Activated CD8-positive, alpha-beta T cell treated with anti-CD3 and anti-CD28 coated beads, Interleukin-2, amount 10 ng/mL, durations not matched to agents 7 days and 5 days (primary cell): ENCODE results near the gene RND1. TPM values are rescaled to one million over a fixed set of nuclear protein-coding genes. Genes with fewer than 3 reads are reported as not detected.
"Not testable (repeated sequence)": the region's sequence is repeated elsewhere in the genome, so short reads cannot be mapped to it uniquely, and the experiment has no call there.

Source experiments
- ATAC-seq: fragments of 150-1000 bp; cut with Tn5 transposase; one replicate; pipeline ENCODE4 v1.10.0; 2021; ENCODE audit warnings: moderate library complexity
- CTCF ChIA-PET: fragments of 350-600 bp; sonication (Branson Sonifier 250); formaldehyde crosslinking; loops from one replicate; lab custom pipeline; 2021; ENCODE audit warnings: antibody characterized with exemption; lab: Charles Lee
- POLR2A ChIA-PET: fragments of 350-600 bp; sonication (Branson Sonifier 250); formaldehyde crosslinking; loops from one replicate; lab custom pipeline; 2021; ENCODE audit warnings: antibody characterized with exemption; lab: Charles Lee
- DNase-seq: peaks from one replicate; pipeline ENCODE4 v3.0.0-alpha.2; 2020
- H3K27ac Mint-ChIP-seq: one replicate; pipeline ENCODE4 v1.8.0; 2021; ENCODE audit warnings: mild to moderate bottlenecking, mixed read lengths
- H3K27me3 Mint-ChIP-seq: one replicate; pipeline ENCODE4 v1.8.0; 2021; ENCODE audit warnings: low read depth, mixed read lengths
- H3K36me3 Mint-ChIP-seq: one replicate; pipeline ENCODE4 v1.8.0; 2021; ENCODE audit warnings: low read depth, mixed read lengths
- H3K4me1 Mint-ChIP-seq: one replicate; pipeline ENCODE4 v1.8.0; 2021; ENCODE audit warnings: low read depth, mixed read lengths
- H3K4me3 Mint-ChIP-seq: one replicate; pipeline ENCODE4 v1.8.0; 2021; ENCODE audit warnings: mild to moderate bottlenecking, mixed read lengths
- H3K9me3 Mint-ChIP-seq: one replicate; pipeline ENCODE4 v1.8.0; 2022; ENCODE audit warnings: mixed read lengths; ENCODE audit not compliant: insufficient read depth
- total RNA-seq, 2 experiments: library from RNA; stranded (reverse); gene quantifications; one replicate each; pipeline ENCODE4 v1.2.3, GENCODE V29; 2021

RND1 gene
- 1 to 10 TPM; 1.4 to 2.5 TPM for total RNA-seq

GRCh38 chr12:48865281-48866051, at the start of gene RND1:
Gene RND1, minus strand, starts transcription at chr12:48865870. Its CDS starts 103 bp downstream, at chr12:48865767.
- peaks cover 23% of the 10 kb centered on the region for H3K4me1 Mint-ChIP-seq
- peak within 1 kb of the TSS; percentile 71 for H3K27ac Mint-ChIP-seq
- H3K9me3 Mint-ChIP-seq, result no peaks in the 10 kb centered on the region
- ATAC-seq (peak; percentile 98), DNase-seq (peak; percentile 88)
- H3K27me3 Mint-ChIP-seq, result peaks cover 24% of the 10 kb centered on the region
- H3K36me3 Mint-ChIP-seq, result no peaks in the 10 kb centered on the region
- H3K4me3 Mint-ChIP-seq, result peak within 1 kb of the TSS; percentile 81
- ChIA-PET CTCF (interaction anchor here (0.7 to 7.6 kb wide), 15 partner anchors 12 to 586 kb away, joined by 3 to 83 read pairs (median 5); partner anchors contain the start of genes DDX23 and WNT1), POLR2A (interaction anchor here (0.7 to 4.2 kb wide), 11 partner anchors 13 to 182 kb away, joined by 3 to 43 read pairs (median 4); partner anchors contain the start of genes DDX23 and FKBP11)

DNA sequence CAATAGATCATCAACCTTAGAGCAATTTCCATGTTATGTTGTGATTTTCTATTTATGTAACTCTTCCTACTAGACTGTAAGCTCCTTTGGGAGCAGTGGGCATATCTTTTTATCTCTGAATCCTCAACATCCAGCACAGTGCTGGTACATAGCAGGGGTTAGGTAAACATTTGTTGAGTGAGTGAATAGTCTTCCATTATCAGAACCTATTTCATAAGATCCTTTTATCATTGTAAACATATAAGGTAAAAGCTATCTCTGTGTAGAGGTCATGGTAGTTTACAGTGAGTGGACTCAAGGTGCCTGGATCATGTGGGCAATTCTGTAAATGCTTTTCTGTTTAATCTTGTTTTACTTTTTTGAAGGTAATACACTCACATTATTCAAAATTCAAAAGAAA, 44.5 kb upstream of the RND1 start:
- Mint-ChIP-seq H3K4me3 (no peak overlapping the region), H3K9me3 (no peaks in the 10 kb centered on the region), H3K4me1 (no peaks in the 10 kb centered on the region), H3K36me3 (no peaks in the 10 kb centered on the region), H3K27ac (no peak overlapping the region), H3K27me3 (peaks cover 9% of the 10 kb centered on the region)
- POLR2A ChIA-PET, result interaction anchor here (1.4 kb wide), 1 partner anchor 58 kb away, joined by 5 read pairs; the partner anchor contains the start of gene DDX23
- ATAC-seq (no peak), DNase-seq (no peak)
- CTCF ChIA-PET, result interaction anchor here (1.0 to 2.6 kb wide), 5 partner anchors 14 to 78 kb away, joined by 3 to 12 read pairs (median 6); partner anchors contain the start of gene FKBP11

DNA sequence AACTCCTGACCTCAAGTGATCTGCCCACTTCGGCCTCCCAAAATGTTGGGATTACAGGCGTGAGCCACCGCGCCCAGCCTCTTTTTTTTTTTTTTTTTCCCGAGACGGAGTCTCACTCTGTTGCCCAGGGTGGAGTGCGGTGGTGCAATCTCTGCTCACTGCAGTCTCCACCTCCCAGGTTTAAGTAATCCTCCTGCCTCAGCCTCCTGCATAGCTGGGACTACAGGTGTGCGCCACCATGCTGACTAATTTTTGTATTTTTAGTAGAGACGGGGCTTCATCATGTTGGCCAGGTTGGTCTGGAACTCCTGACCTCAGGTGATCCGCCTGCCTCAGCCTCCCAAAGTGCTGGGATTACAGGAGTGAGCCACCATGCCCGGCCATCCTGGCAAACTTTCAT, 44.0 kb upstream of the RND1 start:
- H3K4me1 Mint-ChIP-seq, H3K27ac Mint-ChIP-seq, H3K9me3 Mint-ChIP-seq, POLR2A ChIA-PET, ATAC-seq, DNase-seq, H3K36me3 Mint-ChIP-seq, H3K4me3 Mint-ChIP-seq, H3K27me3 Mint-ChIP-seq: not testable (repeated sequence)
- CTCF ChIA-PET, result interaction anchor here (1.0 to 2.6 kb wide), 3 partner anchors 19 to 60 kb away, joined by 3 to 12 read pairs (median 3); no protein-coding TSS in a partner anchor

DNA sequence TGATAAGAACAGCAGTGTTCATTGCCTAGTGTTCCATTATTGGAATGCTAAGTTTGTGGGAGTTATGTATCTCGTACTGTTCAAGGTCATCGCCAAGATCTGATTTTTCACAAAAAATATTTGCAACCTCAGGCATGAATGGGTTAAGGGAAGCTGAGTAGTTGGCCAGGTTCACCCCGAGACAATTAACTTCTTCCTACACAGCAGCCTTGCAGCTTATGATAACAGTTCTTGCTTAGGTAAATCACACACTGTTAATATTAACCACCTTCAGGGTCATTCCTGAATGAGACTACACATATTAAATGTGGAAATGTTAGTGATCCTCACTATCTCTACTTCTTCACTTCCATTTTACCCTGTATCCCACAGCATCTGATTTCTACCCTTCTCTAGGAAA, 41.6 kb upstream of the RND1 start:
- POLR2A ChIA-PET, result interaction anchor here (1.5 kb wide), 1 partner anchor 19 kb away, joined by 3 read pairs; the partner anchor contains the start of gene FKBP11
- Mint-ChIP-seq H3K36me3 (no peaks in the 10 kb centered on the region), H3K27me3 (peaks cover 12% of the 10 kb centered on the region), H3K9me3 (no peaks in the 10 kb centered on the region), H3K27ac (no peak overlapping the region), H3K4me3 (no peak overlapping the region), H3K4me1 (peaks cover 8% of the 10 kb centered on the region)
- no peak for DNase-seq
- ATAC-seq, result no peak
- CTCF ChIA-PET, result interaction anchor here (0.9 to 1.1 kb wide), 2 partner anchors 16 to 81 kb away, joined by 3 read pairs; no protein-coding TSS in a partner anchor

- H3K27ac Mint-ChIP-seq, result no peak overlapping the region
- H3K4me1 Mint-ChIP-seq, result peaks cover 12% of the 10 kb centered on the region
- ChIA-PET CTCF (interaction anchor here (0.6 to 7.1 kb wide), 24 partner anchors 10 to 114 kb away, joined by 3 to 77 read pairs (median 6); partner anchors contain the start of genes ARF3, DDX23, FKBP11 and PRKAG1), POLR2A (interaction anchor here (0.6 to 1.9 kb wide), 3 partner anchors 39 to 331 kb away, joined by 3 to 6 read pairs (median 3); partner anchors contain the start of gene RND1)
- H3K4me3 Mint-ChIP-seq, result peak overlapping the region; percentile 64
- no peaks in the 10 kb centered on the region for H3K9me3 Mint-ChIP-seq
- H3K27me3 Mint-ChIP-seq, result peaks cover 12% of the 10 kb centered on the region
- DNase-seq (peak; percentile 88), ATAC-seq (peak; percentile 97)
- H3K36me3 Mint-ChIP-seq, result no peaks in the 10 kb centered on the region
These were observed 38.3 kb upstream of the RND1 start for GRCh38 chr12:48903982-48904411.

- Mint-ChIP-seq H3K4me3 (peak overlapping the region; percentile 64), H3K36me3 (no peaks in the 10 kb centered on the region), H3K9me3 (no peaks in the 10 kb centered on the region), H3K27ac (no peak overlapping the region), H3K4me1 (peaks cover 12% of the 10 kb centered on the region), H3K27me3 (peaks cover 12% of the 10 kb centered on the region)
- ATAC-seq (peak; percentile 12), DNase-seq (no peak)
- CTCF ChIA-PET, result interaction anchor here (0.7 to 7.1 kb wide), 23 partner anchors 10 to 116 kb away, joined by 3 to 77 read pairs (median 6); partner anchors contain the start of genes ARF3, DDX23, FKBP11 and PRKAG1
- POLR2A ChIA-PET, result interaction anchor here (0.6 to 1.9 kb wide), 3 partner anchors 23 to 51 kb away, joined by 3 to 6 read pairs (median 4); partner anchors contain the start of genes DDX23 and RND1
These were observed 37.8 kb upstream of the RND1 start for GRCh38 chr12:48903363-48903981.

DNA sequence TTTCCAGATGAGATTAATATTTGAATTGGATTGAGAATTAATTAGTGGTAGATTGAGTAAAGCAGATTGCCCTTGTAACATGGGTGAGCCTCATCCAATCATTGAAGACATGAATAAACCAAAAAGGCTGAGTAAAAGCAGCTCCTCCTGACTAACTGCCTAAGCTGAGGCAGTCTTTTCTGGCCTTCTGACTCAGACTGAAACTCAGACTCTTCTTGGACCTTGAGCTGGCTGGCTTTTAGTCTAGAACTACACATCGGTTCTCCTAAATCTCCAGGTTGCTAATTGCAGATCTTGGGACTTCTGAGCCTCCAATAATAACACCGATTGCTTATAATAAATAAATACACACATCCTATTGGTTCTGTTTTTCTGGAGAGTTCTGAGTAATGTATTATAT, 35.6 kb upstream of the RND1 start:
- POLR2A ChIA-PET, result no interaction called here
- H3K4me1 Mint-ChIP-seq, result peaks cover 12% of the 10 kb centered on the region

GRCh38 chr12:48899651-48900050, 34.0 kb upstream of the RND1 start:
- CTCF ChIA-PET, result interaction anchor here (2.1 to 7.1 kb wide), 4 partner anchors 9 to 89 kb away, joined by 5 to 77 read pairs (median 50); partner anchors contain the start of genes DDX23 and FKBP11
- DNase-seq, result no peak
- Mint-ChIP-seq H3K36me3 (no peaks in the 10 kb centered on the region), H3K9me3 (no peaks in the 10 kb centered on the region), H3K27me3 (peaks cover 6% of the 10 kb centered on the region), H3K4me3 (no peak overlapping the region), H3K27ac (no peak overlapping the region), H3K4me1 (peaks cover 11% of the 10 kb centered on the region)
- ATAC-seq, result no peak
- POLR2A ChIA-PET, result interaction anchor here (0.6 kb wide), 2 partner anchors 23 to 557 kb away, joined by 3 to 4 read pairs; no protein-coding TSS in a partner anchor

More for the DNA sequence above, 35.6 kb upstream of the RND1 start:
- Mint-ChIP-seq H3K4me3 (no peak overlapping the region), H3K27me3 (peaks cover 12% of the 10 kb centered on the region), H3K9me3 (no peaks in the 10 kb centered on the region), H3K27ac (no peak overlapping the region), H3K36me3 (no peaks in the 10 kb centered on the region)
- CTCF ChIA-PET, result interaction anchor here (1.1 to 7.1 kb wide), 7 partner anchors 11 to 87 kb away, joined by 4 to 77 read pairs (median 5); partner anchors contain the start of genes DDX23, FKBP11 and WNT1
- DNase-seq (no peak), ATAC-seq (no peak)

- Mint-ChIP-seq H3K27me3 (peaks cover 17% of the 10 kb centered on the region), H3K9me3 (no peaks in the 10 kb centered on the region), H3K27ac (no peak overlapping the region), H3K36me3 (no peaks in the 10 kb centered on the region), H3K4me1 (peaks cover 8% of the 10 kb centered on the region), H3K4me3 (no peak overlapping the region)
- ATAC-seq, result no peak
- POLR2A ChIA-PET, result no interaction called here
- DNase-seq, result no peak
- CTCF ChIA-PET, result interaction anchor here (0.8 to 3.4 kb wide), 4 partner anchors 11 to 102 kb away, joined by 3 to 14 read pairs (median 3); no protein-coding TSS in a partner anchor
These were observed 28.6 kb upstream of the RND1 start for GRCh38 chr12:48894271-48894670.

DNA sequence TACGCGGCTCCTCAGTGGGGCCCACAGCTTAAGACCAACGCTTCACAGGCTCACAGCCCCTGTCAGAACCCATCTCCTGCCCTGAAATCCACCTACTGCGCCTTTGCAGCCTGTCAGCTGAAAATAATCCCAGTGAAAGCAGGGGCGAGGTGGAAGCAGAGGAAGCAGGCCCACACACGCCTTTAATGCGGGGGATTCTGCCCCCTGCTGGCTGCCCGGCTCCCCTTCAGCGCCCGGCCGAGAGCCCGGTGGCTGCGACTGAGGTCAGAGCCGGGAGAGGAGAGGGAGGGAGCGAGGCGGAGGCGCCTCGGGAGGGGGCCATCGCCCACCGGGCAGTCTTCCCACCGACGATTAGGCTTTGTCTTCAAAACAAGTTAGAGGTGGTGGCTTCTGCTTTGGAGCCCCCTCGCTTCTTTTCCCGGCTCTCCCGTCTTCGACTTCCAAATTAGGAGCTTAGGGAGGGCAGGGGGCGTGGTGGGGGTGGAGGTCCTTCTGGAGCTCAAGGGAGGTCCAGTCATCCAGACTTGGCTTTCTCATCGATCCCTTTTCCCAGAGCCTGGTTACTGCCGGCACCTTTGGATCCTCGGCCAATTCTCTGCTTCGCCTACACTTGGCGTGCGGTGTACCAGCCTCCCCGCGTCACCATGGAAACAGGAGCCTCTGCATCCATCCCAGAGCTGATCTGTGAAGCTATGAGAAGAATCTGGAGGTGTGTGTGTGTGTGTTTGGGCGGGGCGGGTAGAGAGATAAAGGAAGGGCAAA, 25.2 kb upstream of the RND1 start:
- ATAC-seq, result peak; percentile 98
- Mint-ChIP-seq H3K27me3 (peaks cover 15% of the 10 kb centered on the region), H3K27ac (no peak overlapping the region), H3K9me3 (no peaks in the 10 kb centered on the region), H3K36me3 (no peaks in the 10 kb centered on the region), H3K4me1 (peaks cover 8% of the 10 kb centered on the region), H3K4me3 (no peak overlapping the region)
- peak; percentile 81 for DNase-seq
- ChIA-PET CTCF (interaction anchor here (0.6 to 5.5 kb wide), 38 partner anchors 9 to 767 kb away, joined by 3 to 260 read pairs (median 6); partner anchors contain the start of genes ARF3, DDX23, FKBP11 and RND1), POLR2A (interaction anchor here (1.7 to 3.3 kb wide), 2 partner anchors 26 to 38 kb away, joined by 4 to 22 read pairs; partner anchors contain the start of genes DDX23 and RND1)
